Neural cell (in vitro differentiated cells): ENCODE measurements around the gene TRAF5. TPM values are rescaled to one million over a fixed set of nuclear protein-coding genes. Genes with fewer than 3 reads are reported as not detected.
"Not testable (repeated sequence)": the region's sequence is repeated elsewhere in the genome, so short reads cannot be mapped to it uniquely, and the experiment has no call there.

Experiments
- H2AFZ ChIP-seq: fragments of 200-600, 300-800 bp; sonication (generic), shearing (Covaris generic); 2 replicates; pipeline ENCODE4 v1.6.0; 2014; ENCODE audit warnings: low read depth, mild to moderate bottlenecking, antibody characterized with exemption, low read length, moderate library complexity
- H3F3A ChIP-seq: fragments of 200-600 bp; shearing (Covaris generic); 2 replicates; pipeline ENCODE4 v1.6.1; 2016; ENCODE audit warnings: mild to moderate bottlenecking, moderate library complexity, mixed read lengths, antibody characterized with exemption, low read length; ENCODE audit not compliant: insufficient read depth, poor library complexity, severe bottlenecking
- H3K27ac ChIP-seq: fragments of 200-600, 300-800 bp; sonication (generic), shearing (Covaris generic); 2 replicates; pipeline ENCODE4 v1.5.1; 2014; ENCODE audit warnings: mild to moderate bottlenecking, low read length, moderate library complexity
- H3K27me3 ChIP-seq: fragments of 300-800, 200-600 bp; sonication (generic), shearing (Covaris generic); 2 replicates; pipeline ENCODE4 v1.6.0; 2014; ENCODE audit warnings: mild to moderate bottlenecking, low read depth, low read length, moderate library complexity; ENCODE audit not compliant: insufficient read depth
- H3K36me3 ChIP-seq: fragments of 300-800, 200-600 bp; sonication (generic), shearing (Covaris generic); 2 replicates; pipeline ENCODE4 v1.5.1; 2014; ENCODE audit warnings: mild to moderate bottlenecking, antibody characterized with exemption, low read length, moderate library complexity; ENCODE audit not compliant: insufficient read depth
- H3K4me2 ChIP-seq: fragments of 300-800, 200-600 bp; sonication (generic), shearing (Covaris generic); 2 replicates; pipeline ENCODE4 v1.6.0; 2014; ENCODE audit warnings: mild to moderate bottlenecking, low read length
- H3K4me3 ChIP-seq: fragments of 300-800, 200-600 bp; sonication (generic), shearing (Covaris generic); 2 replicates; pipeline ENCODE4 v1.5.1; 2014; ENCODE audit warnings: mild to moderate bottlenecking, low read length, moderate library complexity
- H3K79me2 ChIP-seq: fragments of 200-600 bp; shearing (Covaris generic); replicated peaks from 2 replicates; pipeline ENCODE4 v1.6.0; 2014; ENCODE audit warnings: mild to moderate bottlenecking, low read length, moderate library complexity; ENCODE audit not compliant: insufficient read depth
- H3K9ac ChIP-seq: fragments of 300-800, 200-600 bp; sonication (generic), shearing (Covaris generic); 2 replicates; pipeline ENCODE4 v1.6.1; 2016; ENCODE audit warnings: mild to moderate bottlenecking, low read length, mixed read lengths
- H3K9me2 ChIP-seq: fragments of 200-600 bp; shearing (Covaris generic); 2 replicates; pipeline ENCODE4 v1.6.1; 2016; ENCODE audit warnings: mild to moderate bottlenecking, low read length, mixed read lengths; ENCODE audit not compliant: insufficient read depth
- H3K9me3 ChIP-seq: fragments of 200-600, 300-800 bp; sonication (generic), shearing (Covaris generic); 2 replicates; pipeline ENCODE4 v1.6.1; 2016; ENCODE audit warnings: mild to moderate bottlenecking, mixed run types, low read length, moderate library complexity, mixed read lengths
- H4K20me1 ChIP-seq: fragments of 200-600 bp; shearing (Covaris generic); 2 replicates; pipeline ENCODE4 v1.6.1; 2016; ENCODE audit warnings: mild to moderate bottlenecking, mixed run types; ENCODE audit not compliant: insufficient read depth
- EP300 ChIP-seq: fragments of 450-650 bp; conservative IDR thresholded peaks from 2 replicates; pipeline ENCODE4 v1.6.1; 2014; ENCODE audit warnings: antibody characterized with exemption, mild to moderate bottlenecking, moderate library complexity; ENCODE audit not compliant: poor library complexity, severe bottlenecking
- EZH2 ChIP-seq: fragments of 200-600, 300-800 bp; shearing (Covaris generic), sonication (generic); IDR thresholded peaks from 2 replicates; pipeline ENCODE4 v1.6.1; 2014; ENCODE audit warnings: antibody characterized with exemption, low read length, borderline replicate concordance, mild to moderate bottlenecking; ENCODE audit not compliant: insufficient read depth, poor library complexity, severe bottlenecking
- MXI1 ChIP-seq: fragments of 450-650 bp; conservative IDR thresholded peaks from 2 replicates; pipeline ENCODE4 v1.6.1; 2014; ENCODE audit warnings: antibody characterized with exemption, mild to moderate bottlenecking; ENCODE audit not compliant: poor library complexity, severe bottlenecking
- POLR2AphosphoS5 ChIP-seq: IDR thresholded peaks from 2 replicates; pipeline ENCODE4 v1.6.1; 2012
- RAD21 ChIP-seq: fragments of 450-650 bp; conservative IDR thresholded peaks from 2 replicates; pipeline ENCODE4 v1.6.1; 2014; ENCODE audit warnings: antibody characterized with exemption, mild to moderate bottlenecking, moderate library complexity
- SMC3 ChIP-seq: fragments of 450-650 bp; conservative IDR thresholded peaks from 2 replicates; pipeline ENCODE4 v1.6.1; 2014; ENCODE audit warnings: antibody characterized with exemption, mild to moderate bottlenecking, moderate library complexity; ENCODE audit not compliant: poor library complexity
- TAF1 ChIP-seq: IDR thresholded peaks from 2 replicates; pipeline ENCODE4 v1.6.1; 2012; ENCODE audit warnings: low read depth
- polyA plus RNA-seq: library from polyadenylated mRNA; depleted of rRNA; stranded (reverse); fragments of >200 nt; gene quantifications from 2 replicates; pipeline ENCODE4 v1.2.3, GENCODE V29; 2014
- TF ChIP-seq, protein P1 (sequence below): IDR thresholded peaks from 2 replicates; pipeline ENCODE4 v1.6.1; 2012; ENCODE audit warnings: borderline replicate concordance
- TF ChIP-seq, protein P2 (sequence below): fragments of 450-650 bp; IDR thresholded peaks from 2 replicates; pipeline ENCODE4 v1.5.1; 2014; ENCODE audit warnings: antibody characterized with exemption, mild to moderate bottlenecking, moderate library complexity; ENCODE audit not compliant: poor library complexity, severe bottlenecking

The TRAF5 gene
- polyA plus RNA-seq, 1 donor from 2014 or later = 0.69 TPM

DNA sequence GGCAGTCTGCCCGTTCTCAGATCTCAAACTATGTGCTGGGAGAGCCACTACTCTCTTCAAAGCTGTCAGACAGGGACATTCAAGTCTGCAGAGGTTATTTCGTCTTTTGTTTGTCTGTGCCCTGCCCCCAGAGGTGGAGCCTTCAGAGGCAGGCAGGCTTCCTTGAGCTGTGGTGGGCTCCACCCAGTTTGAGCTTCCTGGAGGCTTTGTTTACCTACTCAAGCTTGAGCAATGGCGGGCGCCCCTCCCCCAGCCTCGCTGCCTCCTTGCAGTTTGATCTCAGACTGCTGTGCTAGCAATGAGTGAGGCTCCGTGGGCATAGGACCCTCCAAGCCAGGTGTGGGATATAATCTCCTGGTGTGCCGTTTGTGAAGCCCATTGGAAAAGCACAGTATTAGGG is 81.1 kb downstream of the TRAF5 start:
- H2AFZ ChIP-seq, H3K27ac ChIP-seq, H3K4me3 ChIP-seq, H3K4me2 ChIP-seq, H4K20me1 ChIP-seq, H3K27me3 ChIP-seq, H3K79me2 ChIP-seq, H3K9me3 ChIP-seq, H3K9me2 ChIP-seq, H3K36me3 ChIP-seq, H3K9ac ChIP-seq, H3F3A ChIP-seq: not testable (repeated sequence)

DNA sequence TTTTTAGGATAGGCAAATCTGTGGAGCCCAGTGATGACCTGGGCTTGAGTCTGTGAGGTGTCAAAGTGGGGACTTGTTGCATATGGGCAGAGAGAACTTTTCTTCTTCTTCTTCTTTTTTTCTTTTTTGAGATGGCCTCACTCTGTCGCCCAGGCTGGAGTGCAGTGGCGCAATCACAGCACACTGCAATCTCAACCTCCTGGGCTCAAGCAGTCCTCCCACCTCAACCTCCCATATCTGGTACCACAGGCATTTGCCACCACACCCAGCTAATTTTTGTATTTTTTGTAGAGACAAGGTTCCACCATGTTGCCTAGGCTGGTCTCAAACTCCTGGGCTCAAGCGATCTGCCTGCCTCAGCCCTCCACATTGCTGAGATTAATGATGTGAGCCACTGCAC is 85.0 kb downstream of the TRAF5 start:
- Histone ChIP-seq H3K4me3 (no peak overlapping the region), H3K9me3 (peaks cover 3% of the 10 kb centered on the region), H3K27ac (no peak overlapping the region), H4K20me1 (no peaks in the 10 kb centered on the region), H3K27me3 (peaks cover 7% of the 10 kb centered on the region), H3K79me2 (no peaks in the 10 kb centered on the region), H3K9me2 (no peaks in the 10 kb centered on the region), H3K9ac (no peak overlapping the region), H3F3A (no peaks in the 10 kb centered on the region), H2AFZ (no peak overlapping the region), H3K4me2 (no peak overlapping the region), H3K36me3 (no peaks in the 10 kb centered on the region)
- TF ChIP-seq, protein P1, sequence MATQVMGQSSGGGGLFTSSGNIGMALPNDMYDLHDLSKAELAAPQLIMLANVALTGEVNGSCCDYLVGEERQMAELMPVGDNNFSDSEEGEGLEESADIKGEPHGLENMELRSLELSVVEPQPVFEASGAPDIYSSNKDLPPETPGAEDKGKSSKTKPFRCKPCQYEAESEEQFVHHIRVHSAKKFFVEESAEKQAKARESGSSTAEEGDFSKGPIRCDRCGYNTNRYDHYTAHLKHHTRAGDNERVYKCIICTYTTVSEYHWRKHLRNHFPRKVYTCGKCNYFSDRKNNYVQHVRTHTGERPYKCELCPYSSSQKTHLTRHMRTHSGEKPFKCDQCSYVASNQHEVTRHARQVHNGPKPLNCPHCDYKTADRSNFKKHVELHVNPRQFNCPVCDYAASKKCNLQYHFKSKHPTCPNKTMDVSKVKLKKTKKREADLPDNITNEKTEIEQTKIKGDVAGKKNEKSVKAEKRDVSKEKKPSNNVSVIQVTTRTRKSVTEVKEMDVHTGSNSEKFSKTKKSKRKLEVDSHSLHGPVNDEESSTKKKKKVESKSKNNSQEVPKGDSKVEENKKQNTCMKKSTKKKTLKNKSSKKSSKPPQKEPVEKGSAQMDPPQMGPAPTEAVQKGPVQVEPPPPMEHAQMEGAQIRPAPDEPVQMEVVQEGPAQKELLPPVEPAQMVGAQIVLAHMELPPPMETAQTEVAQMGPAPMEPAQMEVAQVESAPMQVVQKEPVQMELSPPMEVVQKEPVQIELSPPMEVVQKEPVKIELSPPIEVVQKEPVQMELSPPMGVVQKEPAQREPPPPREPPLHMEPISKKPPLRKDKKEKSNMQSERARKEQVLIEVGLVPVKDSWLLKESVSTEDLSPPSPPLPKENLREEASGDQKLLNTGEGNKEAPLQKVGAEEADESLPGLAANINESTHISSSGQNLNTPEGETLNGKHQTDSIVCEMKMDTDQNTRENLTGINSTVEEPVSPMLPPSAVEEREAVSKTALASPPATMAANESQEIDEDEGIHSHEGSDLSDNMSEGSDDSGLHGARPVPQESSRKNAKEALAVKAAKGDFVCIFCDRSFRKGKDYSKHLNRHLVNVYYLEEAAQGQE = no peak
- TF ChIP-seq SMC3 (no peak), RAD21 (no peak)

GRCh38 chr1:211415700-211416099 is 89.1 kb downstream of the TRAF5 start:
- Histone ChIP-seq H3K36me3 (no peaks in the 10 kb centered on the region), H3F3A (no peaks in the 10 kb centered on the region), H3K79me2 (no peaks in the 10 kb centered on the region), H3K27ac (no peak overlapping the region), H3K4me3 (peak overlapping the region; percentile 10), H3K27me3 (peaks cover 9% of the 10 kb centered on the region), H3K9me3 (peaks cover 3% of the 10 kb centered on the region), H4K20me1 (no peaks in the 10 kb centered on the region), H2AFZ (no peak overlapping the region), H3K4me2 (no peak overlapping the region), H3K9ac (no peak overlapping the region), H3K9me2 (no peaks in the 10 kb centered on the region)
- no peak for TF ChIP-seq TAF1
- TF ChIP-seq EZH2 = no peak
- TF ChIP-seq, protein P2, sequence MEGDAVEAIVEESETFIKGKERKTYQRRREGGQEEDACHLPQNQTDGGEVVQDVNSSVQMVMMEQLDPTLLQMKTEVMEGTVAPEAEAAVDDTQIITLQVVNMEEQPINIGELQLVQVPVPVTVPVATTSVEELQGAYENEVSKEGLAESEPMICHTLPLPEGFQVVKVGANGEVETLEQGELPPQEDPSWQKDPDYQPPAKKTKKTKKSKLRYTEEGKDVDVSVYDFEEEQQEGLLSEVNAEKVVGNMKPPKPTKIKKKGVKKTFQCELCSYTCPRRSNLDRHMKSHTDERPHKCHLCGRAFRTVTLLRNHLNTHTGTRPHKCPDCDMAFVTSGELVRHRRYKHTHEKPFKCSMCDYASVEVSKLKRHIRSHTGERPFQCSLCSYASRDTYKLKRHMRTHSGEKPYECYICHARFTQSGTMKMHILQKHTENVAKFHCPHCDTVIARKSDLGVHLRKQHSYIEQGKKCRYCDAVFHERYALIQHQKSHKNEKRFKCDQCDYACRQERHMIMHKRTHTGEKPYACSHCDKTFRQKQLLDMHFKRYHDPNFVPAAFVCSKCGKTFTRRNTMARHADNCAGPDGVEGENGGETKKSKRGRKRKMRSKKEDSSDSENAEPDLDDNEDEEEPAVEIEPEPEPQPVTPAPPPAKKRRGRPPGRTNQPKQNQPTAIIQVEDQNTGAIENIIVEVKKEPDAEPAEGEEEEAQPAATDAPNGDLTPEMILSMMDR = no peak
- no peak for TF ChIP-seq MXI1
- TF ChIP-seq EP300 = no peak
- TF ChIP-seq RAD21 = no peak
- no peak for TF ChIP-seq SMC3
- TF ChIP-seq, protein P1 = no peak
- TF ChIP-seq POLR2AphosphoS5 = no peak

GRCh38 chr1:211416246-211416627 is 89.6 kb downstream of the TRAF5 start:
- H4K20me1 ChIP-seq, H3K27ac ChIP-seq, H3K79me2 ChIP-seq, H3K36me3 ChIP-seq, H3K9ac ChIP-seq, H3K4me2 ChIP-seq, H2AFZ ChIP-seq, H3K9me2 ChIP-seq, H3K9me3 ChIP-seq, H3F3A ChIP-seq, H3K27me3 ChIP-seq: not testable (repeated sequence)
- peak overlapping the region; percentile 10 for H3K4me3 ChIP-seq
